PC-3 (cell line): ENCODE measurements around the gene LIPN. TPM values are rescaled to one million over a fixed set of nuclear protein-coding genes. Genes with fewer than 3 reads are reported as not detected.

ENCODE experiments used
- ATAC-seq: fragments of 200-7000 bp; cut with Tn5 transposase; 2 replicates; pipeline ENCODE4 v1.9.1; 2020; ENCODE audit warnings: mild to moderate bottlenecking, moderate library complexity
- BruUV-seq: library from RNA; stranded (reverse); fragments of 400-500 nt; replicated peaks from 2 replicates; lab custom pipeline; 2021; lab: Mats Ljungman, UMichigan
- CTCF ChIA-PET: fragments of 300-600 bp; sonication (Branson Sonifier 250); formaldehyde crosslinking; loops from one replicate; lab custom pipeline; 2022; ENCODE audit warnings: antibody characterized with exemption; lab: Charles Lee
- POLR2A ChIA-PET: fragments of 300-600 bp; sonication (Branson Sonifier 250); formaldehyde crosslinking; loops from one replicate; lab custom pipeline; 2022; ENCODE audit warnings: antibody characterized with exemption; ENCODE audit not compliant: unreplicated experiment; lab: Charles Lee
- DNase-seq: peaks from one replicate; pipeline ENCODE4 v3.0.0-alpha.2; 2015
- H2AFZ ChIP-seq: fragments of 300-600 bp; sonication (generic); 2 replicates; pipeline ENCODE4 v1.6.0; 2016; ENCODE audit warnings: antibody characterized with exemption, low read length
- H3F3A ChIP-seq: fragments of 300-600 bp; sonication (generic); one replicate; pipeline ENCODE4 v1.6.0; 2017; ENCODE audit warnings: antibody characterized with exemption, low read length, control low read depth, mild to moderate bottlenecking; ENCODE audit not compliant: unreplicated experiment
- H3K27ac ChIP-seq: fragments of 300-600 bp; sonication (generic); 2 replicates; pipeline ENCODE4 v1.5.1; 2016; ENCODE audit warnings: mild to moderate bottlenecking, low read length
- H3K27me3 ChIP-seq: fragments of 300-600 bp; sonication (generic); 2 replicates; pipeline ENCODE4 v1.6.1; 2016; ENCODE audit warnings: low read length, mixed read lengths
- H3K36me3 ChIP-seq: fragments of 300-600 bp; sonication (generic); 2 replicates; pipeline ENCODE4 v1.6.1; 2016; ENCODE audit warnings: low read depth, mixed run types, low read length, mixed read lengths
- H3K4me1 ChIP-seq: fragments of 300-600 bp; sonication (generic); 2 replicates; pipeline ENCODE4 v1.5.1; 2016; ENCODE audit warnings: low read length; ENCODE audit not compliant: insufficient read depth
- H3K4me2 ChIP-seq: fragments of 300-600 bp; sonication (generic); 2 replicates; pipeline ENCODE4 v1.6.0; 2016; ENCODE audit warnings: low read length
- H3K4me3 ChIP-seq: fragments of 300-600 bp; sonication (generic); 2 replicates; pipeline ENCODE4 v1.5.1; 2016; ENCODE audit warnings: mild to moderate bottlenecking, low read length, mixed read lengths
- H3K79me2 ChIP-seq: fragments of 300-600 bp; sonication (generic); 2 replicates; pipeline ENCODE4 v1.6.1; 2017; ENCODE audit warnings: low read length, mixed read lengths
- H3K9ac ChIP-seq: fragments of 300-600 bp; sonication (generic); 2 replicates; pipeline ENCODE4 v1.6.0; 2016; ENCODE audit warnings: mild to moderate bottlenecking, low read length
- H3K9me2 ChIP-seq: fragments of 300-600 bp; sonication (generic); replicated peaks from 2 replicates; pipeline ENCODE4 v1.6.1; 2016; ENCODE audit warnings: mixed run types, low read length, mixed read lengths
- H3K9me3 ChIP-seq: fragments of 300-600 bp; sonication (generic); 2 replicates; pipeline ENCODE4 v1.6.1; 2016; ENCODE audit warnings: low read length, mixed read lengths
- H4K20me1 ChIP-seq: fragments of 300-600 bp; sonication (generic); 2 replicates; pipeline ENCODE4 v1.6.1; 2016; ENCODE audit warnings: low read length, mixed read lengths
- CTCF ChIP-seq: fragments of 300-600 bp; sonication (generic); conservative IDR thresholded peaks from 2 replicates; pipeline ENCODE4 v1.5.1; 2017; ENCODE audit warnings: antibody characterized with exemption, low read depth, mild to moderate bottlenecking, low read length
- EZH2 ChIP-seq: fragments of 300-600 bp; sonication (generic); IDR thresholded peaks from one replicate; pipeline ENCODE4 v1.6.1; 2017; ENCODE audit warnings: antibody characterized with exemption, mild to moderate bottlenecking, low read length; ENCODE audit not compliant: unreplicated experiment
- EZH2phosphoT487 ChIP-seq: fragments of 300-600 bp; sonication (generic); IDR thresholded peaks from 2 replicates; pipeline ENCODE4 v1.6.1; 2018; ENCODE audit warnings: mild to moderate bottlenecking, antibody characterized with exemption, low read length, borderline replicate concordance
- intact Hi-C: fragments of 100-400 bp; cut with micrococcal nuclease; formaldehyde crosslinking; loops from 2 replicates; pipeline ENCODE4 v1.9.0; 2023
- total RNA-seq: library from RNA; depleted of rRNA; stranded (reverse); fragments of >200 nt; gene quantifications from 2 replicates; pipeline ENCODE4 v1.2.3, GENCODE V29; 2014

The LIPN gene
- total RNA-seq, 1 experiment from 2014 or later, result not detected

GRCh38 chr10:88755753-88756152 lies 4.1 kb upstream of the LIPN start:
- no peaks in the 10 kb centered on the region for H3K79me2 ChIP-seq
- no peak overlapping the region for H3K4me3 ChIP-seq
- ATAC-seq (no peak), DNase-seq (no peak)
- no peaks in the 10 kb centered on the region for H4K20me1 ChIP-seq
- 0 out of 2 replicates have a peak, but pooled peaks cover 6% of the 10 kb centered on the region for H3K4me1 ChIP-seq
- BruUV-seq, result no TSS peak
- POLR2A ChIA-PET, result no interaction called here
- H3K36me3 ChIP-seq, result no peaks in the 10 kb centered on the region
- no peak overlapping the region for H3K27ac ChIP-seq
- H3K27me3 ChIP-seq, result no peaks in the 10 kb centered on the region
- CTCF ChIA-PET, result no interaction called here
- H3K9ac ChIP-seq, result no peak overlapping the region
- TF ChIP-seq CTCF (no peak), EZH2 (no peak), EZH2phosphoT487 (no peak)
- H3K9me2 ChIP-seq, result no peaks in the 10 kb centered on the region
- H3F3A ChIP-seq, result no peaks in the 10 kb centered on the region
- H3K9me3 ChIP-seq, result no peaks in the 10 kb centered on the region
- no peak overlapping the region for H3K4me2 ChIP-seq
- intact Hi-C loops, result no loop called here
- H2AFZ ChIP-seq, result no peak overlapping the region

GRCh38 chr10:88756660-88757059 lies 3.2 kb upstream of the LIPN start:
- no peaks in the 10 kb centered on the region for H3K9me3 ChIP-seq
- intact Hi-C loops, result no loop called here
- H3K27ac ChIP-seq, result no peak overlapping the region
- TF ChIP-seq CTCF, result no peak
- no peak for TF ChIP-seq EZH2phosphoT487
- TF ChIP-seq EZH2, result no peak
- H3F3A ChIP-seq, result no peaks in the 10 kb centered on the region
- H3K79me2 ChIP-seq, result no peaks in the 10 kb centered on the region
- no peaks in the 10 kb centered on the region for H3K36me3 ChIP-seq
- H2AFZ ChIP-seq, result no peak overlapping the region
- H3K4me1 ChIP-seq, result 0 out of 2 replicates have a peak, but pooled peaks cover 6% of the 10 kb centered on the region
- BruUV-seq, result no TSS peak
- no peak for DNase-seq
- H3K4me3 ChIP-seq, result no peak overlapping the region
- no peaks in the 10 kb centered on the region for H3K27me3 ChIP-seq
- H3K4me2 ChIP-seq, result no peak overlapping the region
- no peak overlapping the region for H3K9ac ChIP-seq
- H4K20me1 ChIP-seq, result no peaks in the 10 kb centered on the region
- CTCF ChIA-PET, result no interaction called here
- ATAC-seq, result no peak
- H3K9me2 ChIP-seq, result no peaks in the 10 kb centered on the region
- POLR2A ChIA-PET, result no interaction called here

GRCh38 chr10:88762906-88763305 lies 3.1 kb downstream of the LIPN start:
- Histone ChIP-seq H3K4me3 (no peak overlapping the region), H3K27me3 (no peaks in the 10 kb centered on the region), H3K4me1 (no peaks in the 10 kb centered on the region), H3F3A (no peaks in the 10 kb centered on the region), H2AFZ (no peak overlapping the region), H3K27ac (no peak overlapping the region), H3K36me3 (no peaks in the 10 kb centered on the region), H3K4me2 (no peak overlapping the region), H3K79me2 (no peaks in the 10 kb centered on the region), H4K20me1 (no peaks in the 10 kb centered on the region), H3K9me3 (no peaks in the 10 kb centered on the region), H3K9me2 (no peaks in the 10 kb centered on the region), H3K9ac (no peak overlapping the region)
- no peak for DNase-seq
- POLR2A ChIA-PET, result no interaction called here
- TF ChIP-seq EZH2, result no peak
- intact Hi-C loops, result no loop called here
- CTCF ChIA-PET, result no interaction called here
- no TSS peak for BruUV-seq
- ATAC-seq, result no peak
